Astrocyte of the spinal cord (primary cell): ENCODE data around the gene ATP9A.

Experiments used
- DNase-seq: peaks from one replicate; pipeline ENCODE4 v3.0.0; 2011; ENCODE audit warnings: low read depth, low spot score
- H3K4me3 ChIP-seq: 2 replicates; pipeline ENCODE4 v1.5.1; 2011; ENCODE audit warnings: low read depth, mild to moderate bottlenecking, low read length, moderate library complexity
- CTCF ChIP-seq: IDR thresholded peaks from 2 replicates; pipeline ENCODE4 v1.5.1; 2012; ENCODE audit warnings: low read depth, mild to moderate bottlenecking, low read length, inconsistent platforms
- in situ Hi-C: cut with HindIII; loops from 2 replicates; pipeline ENCODE4 v1.10.0; 2017; ENCODE audit warnings: low sequenced_read_pairs

ATP9A gene

GRCh38 chr20:51583499-51583898 is 184.7 kb downstream of the ATP9A start:
- in situ Hi-C loops = no loop called here
- DNase-seq = no peak
- no peak for TF ChIP-seq CTCF
- no peak overlapping the region for H3K4me3 ChIP-seq

- no peak for TF ChIP-seq CTCF
- no peak overlapping the region for H3K4me3 ChIP-seq
- in situ Hi-C loops = no loop called here
- DNase-seq = no peak
Observed at GRCh38 chr20:51583073-51583472, 185.1 kb downstream of the ATP9A start.

GRCh38 chr20:51581571-51581970 is 186.6 kb downstream of the ATP9A start:
- TF ChIP-seq CTCF = no peak
- no peak for DNase-seq
- in situ Hi-C loops = no loop called here
- no peak overlapping the region for H3K4me3 ChIP-seq

DNA sequence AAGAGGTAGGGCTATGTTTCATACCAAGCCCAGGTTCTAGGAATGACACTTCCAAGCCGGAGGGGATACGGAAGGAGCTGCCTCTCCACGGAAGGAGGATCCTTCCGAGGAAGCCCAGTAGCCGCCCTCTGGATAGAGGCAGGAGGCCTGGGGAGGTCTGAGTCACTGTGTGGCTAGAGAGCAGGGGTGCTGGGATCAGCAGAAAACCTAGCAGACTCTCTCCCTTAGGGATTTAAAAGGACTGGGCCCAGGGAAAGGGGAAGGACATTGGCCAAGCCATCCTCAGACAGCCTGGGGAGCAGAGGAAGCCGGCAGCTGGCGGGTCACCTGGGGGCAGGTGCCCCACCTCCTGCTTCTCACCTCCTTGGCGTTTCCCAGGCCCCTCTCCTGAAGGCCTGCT is 189.1 kb downstream of the ATP9A start:
- in situ Hi-C loops = no loop called here
- peak; percentile 75 for DNase-seq
- no peak overlapping the region for H3K4me3 ChIP-seq
- no peak for TF ChIP-seq CTCF

- no peak for TF ChIP-seq CTCF
- DNase-seq = no peak
- in situ Hi-C loops = no loop called here
- H3K4me3 ChIP-seq = no peak overlapping the region
Observed at GRCh38 chr20:51578145-51578459, 190.1 kb downstream of the ATP9A start.

DNA sequence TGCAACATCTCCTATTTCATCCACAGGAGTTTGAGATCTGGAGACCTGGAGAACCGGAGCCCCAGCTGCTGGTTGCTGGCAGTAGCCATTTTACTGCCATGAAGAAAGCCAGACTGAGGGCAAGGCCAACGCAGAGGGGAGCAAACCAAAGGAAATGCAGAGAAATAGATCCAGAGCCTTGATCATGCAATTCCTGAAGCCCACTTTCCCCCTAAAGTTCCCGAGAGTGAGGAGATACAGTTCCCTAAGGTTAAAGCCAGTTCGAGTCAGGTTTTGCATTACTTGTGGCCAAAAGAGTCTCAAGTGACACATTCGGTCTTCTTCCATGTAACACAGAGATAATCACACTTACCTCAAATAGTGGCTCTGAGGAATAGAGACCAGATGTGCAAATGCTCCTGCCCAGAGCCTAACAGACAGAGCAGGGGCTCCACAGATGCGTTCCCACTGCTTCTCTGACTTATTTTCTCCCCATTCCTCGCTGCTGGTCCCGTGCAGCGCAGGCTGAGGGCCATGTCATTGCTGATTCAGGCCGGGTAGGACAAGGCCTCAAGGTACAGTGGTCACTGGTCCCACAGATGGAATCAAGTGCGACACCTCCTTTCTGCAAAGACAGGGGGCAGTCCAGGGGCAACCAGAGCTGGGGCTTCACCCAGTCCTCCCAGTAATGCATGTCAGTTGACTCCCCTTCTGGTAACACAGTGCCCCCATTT is 190.6 kb downstream of the ATP9A start:
- no peak for TF ChIP-seq CTCF
- no peak for DNase-seq
- in situ Hi-C loops = no loop called here
- no peak overlapping the region for H3K4me3 ChIP-seq

- no peak for DNase-seq
- H3K4me3 ChIP-seq = no peak overlapping the region
- TF ChIP-seq CTCF = no peak
- in situ Hi-C loops = no loop called here
Observed at GRCh38 chr20:51575486-51575885, 192.7 kb downstream of the ATP9A start.
